Spleen (tissue), 7 donors: ENCODE measurements around the gene LRIG1.

Experiments used
- CTCF ChIP-seq, 11 experiments: fragments of 200-600 bp in 7 of 11; fragments of 450-650 bp in 4 of 11; sonication (generic) in 4 of 11; IDR thresholded peaks in 8 of 11; conservative IDR thresholded peaks in 3 of 11; 1 replicate in 7 of 11; 2 replicates in 4 of 11; pipeline versions ENCODE4 v1.4.0 to v1.8.0; 2016 to 2021; ENCODE audit warnings: antibody characterized with exemption in 11 of 11, inconsistent platforms in 4 of 11, mild to moderate bottlenecking in 1 of 11
- POLR2AphosphoS5 ChIP-seq, 3 donors: sonication (generic); formaldehyde crosslinking; IDR thresholded peaks; one replicate each; pipeline ENCODE4 v1.5.1; 2017; ENCODE audit warnings: antibody characterized with exemption in 3 of 3
- donor health status: DM: no; HTN: no; CAD: no; lungs with moderate emphysema.
- donor health status: DM: no; HTN: no; CAD: no.
- donor health status: DM: no; HTN: no; CAD: no.

GRCh38 chr3:66414846-66415245, 86.0 kb downstream of the LRIG1 start:
- TF ChIP-seq CTCF (IDR thresholded peaks at IDR 0.05 in 8 of 11, conservative IDR thresholded peaks at IDR 0.05 in 3 of 11) (no peak), POLR2AphosphoS5 (IDR thresholded peaks at IDR 0.05) (no peak)
